K562 (cell line): ENCODE data around the gene RFX3.

ENCODE experiments used
- ATF4 ChIP-seq: fragments of 450-650 bp; formaldehyde crosslinking; IDR thresholded peaks from 2 replicates; pipeline ENCODE4 v1.4.0; 2022; ENCODE audit warnings: mild to moderate bottlenecking, moderate library complexity
- CREB1 ChIP-seq, 2 experiments: sonication (generic) in 1 of 2; formaldehyde crosslinking in 1 of 2; IDR thresholded peaks; 2 replicates each; pipeline versions ENCODE4 v1.6.1 to v1.8.0; 2012 to 2022; ENCODE audit warnings: inconsistent platforms in 1 of 2, mild to moderate bottlenecking in 1 of 2, missing genetic modification reagents in 1 of 2, moderate library complexity in 1 of 2
- CTCF ChIP-seq, 3 experiments: IDR thresholded peaks in 2 of 3; conservative IDR thresholded peaks in 1 of 3; 2 replicates each; pipeline ENCODE4 v1.5.1; 2011 to 2012; ENCODE audit warnings: low read length in 3 of 3, mild to moderate bottlenecking in 3 of 3, control low read depth in 2 of 3, improper control_type of control experiment in 1 of 3, inconsistent platforms in 1 of 3, low read depth in 1 of 3, mixed read lengths in 1 of 3, moderate library complexity in 1 of 3; ENCODE audit not compliant: insufficient read depth in 2 of 3
- NBN ChIP-seq: fragments of 450-650 bp; IDR thresholded peaks from 2 replicates; pipeline ENCODE4 v1.6.1; 2016; ENCODE audit warnings: low read depth, mild to moderate bottlenecking
- NFATC3 ChIP-seq: fragments of 450-650 bp; IDR thresholded peaks from 2 replicates; pipeline ENCODE4 v1.6.1; 2017; ENCODE audit warnings: mild to moderate bottlenecking
- NFRKB ChIP-seq: fragments of 450-650 bp; IDR thresholded peaks from 2 replicates; pipeline ENCODE4 v1.6.1; 2016; ENCODE audit warnings: low read depth
- PCBP1 ChIP-seq: fragments of 200-400 bp; formaldehyde crosslinking; IDR thresholded peaks from 2 replicates; pipeline ENCODE4 v1.6.1; 2018; ENCODE audit warnings: mild to moderate bottlenecking, low read depth, low read length; ENCODE audit not compliant: poor library complexity, severe bottlenecking
- POLR2AphosphoS5 ChIP-seq: IDR thresholded peaks from 2 replicates; pipeline ENCODE4 v1.6.1; 2011; ENCODE audit warnings: mild to moderate bottlenecking, low read depth, low read length, moderate library complexity; ENCODE audit not compliant: control insufficient read depth, insufficient read depth
- RBM22 ChIP-seq: fragments of 200-400 bp; formaldehyde crosslinking; IDR thresholded peaks from 2 replicates; pipeline ENCODE4 v1.6.1; 2018; ENCODE audit warnings: low read length, low read depth; ENCODE audit not compliant: poor library complexity, severe bottlenecking
- ZKSCAN1 ChIP-seq: fragments of 150-350 bp; IDR thresholded peaks from 2 replicates; pipeline ENCODE4 v1.6.1; 2016; ENCODE audit warnings: low read depth, low read length
- TF ChIP-seq, protein P1 (sequence below): fragments of 250-450 bp; sonication (Bioruptor Pico); IDR thresholded peaks from 2 replicates; pipeline ENCODE4 v1.5.0; 2020; ENCODE audit warnings: mild to moderate bottlenecking

- TF ChIP-seq NBN: no peak
- TF ChIP-seq POLR2AphosphoS5: no peak
- TF ChIP-seq CTCF (IDR thresholded peaks at IDR 0.05 in 2 of 3, conservative IDR thresholded peaks at IDR 0.05 in 1 of 3; ENCODE audit: insufficient read depth in 2 of 3, low read depth in 1 of 3, low read length in 3 of 3): no peak
- TF ChIP-seq RBM22: no peak
- TF ChIP-seq, protein P1, sequence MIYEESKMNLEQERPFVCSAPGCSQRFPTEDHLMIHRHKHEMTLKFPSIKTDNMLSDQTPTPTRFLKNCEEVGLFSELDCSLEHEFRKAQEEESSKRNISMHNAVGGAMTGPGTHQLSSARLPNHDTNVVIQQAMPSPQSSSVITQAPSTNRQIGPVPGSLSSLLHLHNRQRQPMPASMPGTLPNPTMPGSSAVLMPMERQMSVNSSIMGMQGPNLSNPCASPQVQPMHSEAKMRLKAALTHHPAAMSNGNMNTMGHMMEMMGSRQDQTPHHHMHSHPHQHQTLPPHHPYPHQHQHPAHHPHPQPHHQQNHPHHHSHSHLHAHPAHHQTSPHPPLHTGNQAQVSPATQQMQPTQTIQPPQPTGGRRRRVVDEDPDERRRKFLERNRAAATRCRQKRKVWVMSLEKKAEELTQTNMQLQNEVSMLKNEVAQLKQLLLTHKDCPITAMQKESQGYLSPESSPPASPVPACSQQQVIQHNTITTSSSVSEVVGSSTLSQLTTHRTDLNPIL: no peak
- no peak for TF ChIP-seq PCBP1
- TF ChIP-seq CREB1 (IDR thresholded peaks at IDR 0.05): no peak
- no peak for TF ChIP-seq CREB1 (CRISPR knock-in tag; IDR thresholded peaks at IDR 0.05)
- no peak for TF ChIP-seq ATF4 (CRISPR knock-in tag)
- no peak for TF ChIP-seq NFRKB
- no peak for TF ChIP-seq ZKSCAN1
- no peak for TF ChIP-seq NFATC3
Observed at GRCh38 chr9:3447788-3448187, 78.0 kb downstream of the RFX3 start.
